Upper lobe of right lung (tissue), 1 donor: ENCODE measurements around the gene BLVRA. TPM values are rescaled to one million over a fixed set of nuclear protein-coding genes. Genes with fewer than 3 reads are reported as not detected.

ENCODE experiments used
- ATAC-seq: fragments of 200-7000 bp; cut with Tn5 transposase; one replicate; pipeline ENCODE4 v1.9.1; 2020; ENCODE audit warnings: mild to moderate bottlenecking, moderate library complexity
- DNase-seq: peaks from one replicate; pipeline ENCODE4 v3.0.0-alpha.2; 2020
- H3K27ac ChIP-seq: fragments of 200-600 bp; one replicate; pipeline ENCODE4 v1.8.0; 2022
- H3K27me3 ChIP-seq: fragments of 200-600 bp; one replicate; pipeline ENCODE4 v1.8.0; 2022; ENCODE audit warnings: mild to moderate bottlenecking
- H3K36me3 ChIP-seq: fragments of 200-600 bp; one replicate; pipeline ENCODE4 v1.8.0; 2022
- H3K4me1 ChIP-seq: fragments of 200-600 bp; one replicate; pipeline ENCODE4 v1.8.0; 2022
- H3K4me3 ChIP-seq: fragments of 200-600 bp; one replicate; pipeline ENCODE4 v1.8.0; 2022; ENCODE audit warnings: mild to moderate bottlenecking
- H3K9me3 ChIP-seq: fragments of 200-600 bp; one replicate; pipeline ENCODE4 v1.8.0; 2022
- intact Hi-C: fragments of 100-400 bp; cut with DNase I; formaldehyde crosslinking; loops from one replicate; pipeline ENCODE4 v1.11.0; 2022
- total RNA-seq: library from RNA; stranded (reverse); fragmentation: NEBNext Ultra II Directional; extraction: Animal tissue kit (Norgen Biotek cat#: 25700); gene quantifications from one replicate; pipeline ENCODE4 v1.2.1, GENCODE V29; 2021
- TF ChIP-seq, protein P1 (sequence below): fragments of 200-600 bp; IDR thresholded peaks from one replicate; pipeline ENCODE4 v1.8.0; 2022; ENCODE audit warnings: antibody characterized with exemption
- donor health status: DM: no; HTN: yes; CAD: no; lungs with severe emphysema.

BLVRA gene
- total RNA-seq, 1 donor from 2014 or later = 104 TPM

GRCh38 chr7:43754596-43754995 lies 3.9 kb upstream of the BLVRA start:
- TF ChIP-seq, protein P1, sequence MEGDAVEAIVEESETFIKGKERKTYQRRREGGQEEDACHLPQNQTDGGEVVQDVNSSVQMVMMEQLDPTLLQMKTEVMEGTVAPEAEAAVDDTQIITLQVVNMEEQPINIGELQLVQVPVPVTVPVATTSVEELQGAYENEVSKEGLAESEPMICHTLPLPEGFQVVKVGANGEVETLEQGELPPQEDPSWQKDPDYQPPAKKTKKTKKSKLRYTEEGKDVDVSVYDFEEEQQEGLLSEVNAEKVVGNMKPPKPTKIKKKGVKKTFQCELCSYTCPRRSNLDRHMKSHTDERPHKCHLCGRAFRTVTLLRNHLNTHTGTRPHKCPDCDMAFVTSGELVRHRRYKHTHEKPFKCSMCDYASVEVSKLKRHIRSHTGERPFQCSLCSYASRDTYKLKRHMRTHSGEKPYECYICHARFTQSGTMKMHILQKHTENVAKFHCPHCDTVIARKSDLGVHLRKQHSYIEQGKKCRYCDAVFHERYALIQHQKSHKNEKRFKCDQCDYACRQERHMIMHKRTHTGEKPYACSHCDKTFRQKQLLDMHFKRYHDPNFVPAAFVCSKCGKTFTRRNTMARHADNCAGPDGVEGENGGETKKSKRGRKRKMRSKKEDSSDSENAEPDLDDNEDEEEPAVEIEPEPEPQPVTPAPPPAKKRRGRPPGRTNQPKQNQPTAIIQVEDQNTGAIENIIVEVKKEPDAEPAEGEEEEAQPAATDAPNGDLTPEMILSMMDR = no peak
- no peaks in the 10 kb centered on the region for H3K36me3 ChIP-seq
- H3K4me1 ChIP-seq = peaks cover 5% of the 10 kb centered on the region
- no peak overlapping the region for H3K27ac ChIP-seq
- H3K4me3 ChIP-seq = no peak overlapping the region
- no peak for DNase-seq
- intact Hi-C loops = no loop called here
- ATAC-seq = no peak
- no peaks in the 10 kb centered on the region for H3K27me3 ChIP-seq
- no peaks in the 10 kb centered on the region for H3K9me3 ChIP-seq

DNA sequence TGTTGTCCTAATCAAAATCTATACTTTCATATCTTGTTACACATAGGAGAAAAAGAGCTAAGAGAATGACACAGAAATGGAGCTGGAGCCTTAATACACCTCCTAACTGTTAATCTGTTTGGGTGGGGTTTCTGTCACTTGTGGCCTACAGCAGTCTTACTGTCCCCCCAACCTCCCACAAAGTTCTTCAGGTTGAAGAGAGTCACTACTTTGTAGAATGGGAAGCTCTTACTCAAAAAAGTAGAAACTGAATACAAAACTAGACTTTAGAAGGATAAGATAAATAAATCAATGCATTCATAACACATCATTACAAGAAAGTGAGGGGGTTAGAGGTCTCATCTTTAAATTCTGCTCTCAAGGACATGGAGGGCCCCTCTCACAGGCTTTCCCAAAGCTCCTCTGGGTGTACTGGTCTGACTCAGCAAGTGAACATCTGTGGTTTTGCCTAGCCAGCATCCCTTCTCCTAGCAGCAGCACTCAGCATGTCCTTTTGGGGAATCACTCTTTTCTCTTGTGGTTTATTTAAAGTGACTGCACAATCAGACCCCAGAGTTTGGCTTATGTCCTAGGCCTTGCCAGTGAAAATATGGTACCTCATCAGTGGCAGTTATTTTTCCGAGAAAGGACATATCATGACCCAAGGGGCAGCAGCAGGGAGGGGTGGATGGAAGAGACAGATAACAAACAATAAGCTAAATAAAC lies 2.0 kb upstream of the BLVRA start:
- Histone ChIP-seq H3K27me3 (no peaks in the 10 kb centered on the region), H3K9me3 (no peaks in the 10 kb centered on the region), H3K4me3 (no peak overlapping the region), H3K27ac (no peak overlapping the region), H3K4me1 (peaks cover 9% of the 10 kb centered on the region), H3K36me3 (no peaks in the 10 kb centered on the region)
- intact Hi-C loops = no loop called here
- no peak for DNase-seq
- TF ChIP-seq, protein P1 = no peak
- no peak for ATAC-seq

GRCh38 chr7:43757073-43757720 lies 1.3 kb upstream of the BLVRA start:
- Histone ChIP-seq H3K27ac (no peak overlapping the region), H3K4me3 (no peak overlapping the region), H3K36me3 (no peaks in the 10 kb centered on the region), H3K9me3 (no peaks in the 10 kb centered on the region), H3K27me3 (no peaks in the 10 kb centered on the region), H3K4me1 (peaks cover 13% of the 10 kb centered on the region)
- DNase-seq (no peak), ATAC-seq (no peak)
- intact Hi-C loops = no loop called here
- TF ChIP-seq, protein P1 = no peak

GRCh38 chr7:43758822-43759683 lies 573 bp downstream of the BLVRA start:
- H3K36me3 ChIP-seq = no peaks in the 10 kb centered on the region
- TF ChIP-seq, protein P1 = no peak
- DNase-seq (no peak), ATAC-seq (peak; percentile 80)
- peaks cover 31% of the 10 kb centered on the region for H3K4me1 ChIP-seq
- no peaks in the 10 kb centered on the region for H3K27me3 ChIP-seq
- intact Hi-C loops = no loop called here
- H3K27ac ChIP-seq = peak overlapping the region; percentile 87
- no peaks in the 10 kb centered on the region for H3K9me3 ChIP-seq
- H3K4me3 ChIP-seq = peak overlapping the region; percentile 84

GRCh38 chr7:43760861-43761260 lies 2.4 kb downstream of the BLVRA start:
- Histone ChIP-seq H3K9me3 (no peaks in the 10 kb centered on the region), H3K4me3 (no peak overlapping the region), H3K27ac (no peak overlapping the region), H3K36me3 (no peaks in the 10 kb centered on the region), H3K4me1 (peaks cover 40% of the 10 kb centered on the region), H3K27me3 (no peaks in the 10 kb centered on the region)
- TF ChIP-seq, protein P1 = no peak
- DNase-seq (no peak), ATAC-seq (no peak)
- intact Hi-C loops = no loop called here
